GM12878 (cell line): ENCODE measurements around the gene CNOT6L.

Source experiments
- CBX3 ChIP-seq: fragments of 200-600 bp; sonication (generic); IDR thresholded peaks from 2 replicates; pipeline ENCODE4 v1.6.1; 2016; ENCODE audit warnings: low read depth, borderline replicate concordance
- HDAC2 ChIP-seq: fragments of 200-600 bp; sonication (generic); IDR thresholded peaks from 2 replicates; pipeline ENCODE4 v1.6.1; 2017
- JUND ChIP-seq: IDR thresholded peaks from 2 replicates; pipeline ENCODE4 v1.6.1; 2012; ENCODE audit warnings: low read depth, mild to moderate bottlenecking, low read length, improper control_type of control experiment, moderate library complexity
- POLR2A ChIP-seq: IDR thresholded peaks from 2 replicates; pipeline ENCODE4 v1.6.1; 2011; ENCODE audit warnings: low read depth, mild to moderate bottlenecking, low read length
- RBBP5 ChIP-seq: fragments of 200-600 bp; sonication (generic); conservative IDR thresholded peaks from 2 replicates; pipeline ENCODE4 v1.6.1; 2016
- RELA ChIP-seq: fragments of 450-650 bp; IDR thresholded peaks from 2 replicates; pipeline ENCODE4 v1.8.0; 2014; ENCODE audit warnings: borderline replicate concordance; ENCODE audit not compliant: partially characterized antibody
- RUNX3 ChIP-seq: IDR thresholded peaks from 2 replicates; pipeline ENCODE4 v1.6.1; 2012; ENCODE audit warnings: low read length, inconsistent platforms
- TF ChIP-seq, protein P1 (sequence below), 3 experiments: IDR thresholded peaks in 2 of 3; conservative IDR thresholded peaks in 1 of 3; 2 replicates each; pipeline ENCODE4 v1.5.1; 2011; ENCODE audit warnings: low read depth in 3 of 3, low read length in 3 of 3, mild to moderate bottlenecking in 3 of 3, control low read depth in 2 of 3, moderate library complexity in 2 of 3, inconsistent platforms in 1 of 3, mixed read lengths in 1 of 3; ENCODE audit not compliant: control insufficient read depth in 2 of 3, insufficient read depth in 1 of 3; ENCODE audit errors: extremely low read depth in 1 of 3
- TF ChIP-seq, protein P2 (sequence below): fragments of 450-650 bp; IDR thresholded peaks from 2 replicates; pipeline ENCODE4 v1.6.1; 2017; ENCODE audit warnings: borderline replicate concordance
- TF ChIP-seq, protein P3 (sequence below): IDR thresholded peaks from 2 replicates; pipeline ENCODE4 v1.6.1; 2012; ENCODE audit warnings: low read depth, low read length, improper control_type of control experiment

DNA sequence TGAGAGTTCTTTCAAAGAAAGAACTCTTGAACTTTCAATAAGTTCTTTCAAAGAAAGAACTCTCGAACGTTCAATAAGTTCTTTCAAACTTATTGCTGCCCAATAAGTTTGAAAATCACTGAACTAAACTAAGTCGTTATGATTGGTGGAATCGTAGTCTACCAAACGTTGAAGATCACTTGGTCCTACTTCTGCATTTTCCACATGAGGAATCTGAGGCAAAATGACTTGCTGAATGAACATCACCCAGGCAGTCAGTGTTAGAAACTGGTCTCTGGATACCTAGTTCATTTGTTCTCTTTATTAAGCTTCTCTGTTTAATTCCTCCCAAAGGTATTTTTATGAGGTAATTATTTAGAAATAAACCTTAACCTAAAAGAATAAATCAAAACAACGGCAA is 7.1 kb upstream of the CNOT6L start:
- TF ChIP-seq JUND, result no peak
- no peak for TF ChIP-seq RELA
- no peak for TF ChIP-seq CBX3
- TF ChIP-seq, protein P1, sequence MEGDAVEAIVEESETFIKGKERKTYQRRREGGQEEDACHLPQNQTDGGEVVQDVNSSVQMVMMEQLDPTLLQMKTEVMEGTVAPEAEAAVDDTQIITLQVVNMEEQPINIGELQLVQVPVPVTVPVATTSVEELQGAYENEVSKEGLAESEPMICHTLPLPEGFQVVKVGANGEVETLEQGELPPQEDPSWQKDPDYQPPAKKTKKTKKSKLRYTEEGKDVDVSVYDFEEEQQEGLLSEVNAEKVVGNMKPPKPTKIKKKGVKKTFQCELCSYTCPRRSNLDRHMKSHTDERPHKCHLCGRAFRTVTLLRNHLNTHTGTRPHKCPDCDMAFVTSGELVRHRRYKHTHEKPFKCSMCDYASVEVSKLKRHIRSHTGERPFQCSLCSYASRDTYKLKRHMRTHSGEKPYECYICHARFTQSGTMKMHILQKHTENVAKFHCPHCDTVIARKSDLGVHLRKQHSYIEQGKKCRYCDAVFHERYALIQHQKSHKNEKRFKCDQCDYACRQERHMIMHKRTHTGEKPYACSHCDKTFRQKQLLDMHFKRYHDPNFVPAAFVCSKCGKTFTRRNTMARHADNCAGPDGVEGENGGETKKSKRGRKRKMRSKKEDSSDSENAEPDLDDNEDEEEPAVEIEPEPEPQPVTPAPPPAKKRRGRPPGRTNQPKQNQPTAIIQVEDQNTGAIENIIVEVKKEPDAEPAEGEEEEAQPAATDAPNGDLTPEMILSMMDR (IDR thresholded peaks at IDR 0.05 in 2 of 3, conservative IDR thresholded peaks at IDR 0.05 in 1 of 3; ENCODE audit: control insufficient read depth in 2 of 3, extremely low read depth in 1 of 3, insufficient read depth in 1 of 3, low read depth in 3 of 3, low read length in 3 of 3), result no peak
- TF ChIP-seq HDAC2, result no peak
- no peak for TF ChIP-seq RUNX3
- no peak for TF ChIP-seq RBBP5
- TF ChIP-seq, protein P2, sequence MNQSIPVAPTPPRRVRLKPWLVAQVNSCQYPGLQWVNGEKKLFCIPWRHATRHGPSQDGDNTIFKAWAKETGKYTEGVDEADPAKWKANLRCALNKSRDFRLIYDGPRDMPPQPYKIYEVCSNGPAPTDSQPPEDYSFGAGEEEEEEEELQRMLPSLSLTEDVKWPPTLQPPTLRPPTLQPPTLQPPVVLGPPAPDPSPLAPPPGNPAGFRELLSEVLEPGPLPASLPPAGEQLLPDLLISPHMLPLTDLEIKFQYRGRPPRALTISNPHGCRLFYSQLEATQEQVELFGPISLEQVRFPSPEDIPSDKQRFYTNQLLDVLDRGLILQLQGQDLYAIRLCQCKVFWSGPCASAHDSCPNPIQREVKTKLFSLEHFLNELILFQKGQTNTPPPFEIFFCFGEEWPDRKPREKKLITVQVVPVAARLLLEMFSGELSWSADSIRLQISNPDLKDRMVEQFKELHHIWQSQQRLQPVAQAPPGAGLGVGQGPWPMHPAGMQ, result no peak
- TF ChIP-seq, protein P3, sequence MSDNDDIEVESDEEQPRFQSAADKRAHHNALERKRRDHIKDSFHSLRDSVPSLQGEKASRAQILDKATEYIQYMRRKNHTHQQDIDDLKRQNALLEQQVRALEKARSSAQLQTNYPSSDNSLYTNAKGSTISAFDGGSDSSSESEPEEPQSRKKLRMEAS, result no peak
- no peak for TF ChIP-seq POLR2A
